Measurements from ENCODE around the gene LIFR. TPM values are rescaled to one million over a fixed set of nuclear protein-coding genes. Genes with fewer than 3 reads are reported as not detected.

Gene LIFR
- total RNA-seq, 1 donor from 2014 or later = 116 TPM

GRCh38 chr5:38509185-38509584 is 47.3 kb downstream of the LIFR start:
- DNase-seq (ENCODE audit: low spot score in 2 of 2) = no peak
- no peak for TF ChIP-seq CTCF (IDR thresholded peaks at IDR 0.05)
- Histone ChIP-seq H3K4me3 (no peak overlapping the region), H3K27ac (no peak overlapping the region), H3K36me3 (peaks cover 0 to 28% of the 10 kb centered on the region in 2 donors), H3K9me3 (no peaks in the 10 kb centered on the region), H3K27me3 (no peaks in the 10 kb centered on the region), H3K4me1 (no peaks in the 10 kb centered on the region)
- intact Hi-C loops (cut with DNase I) = no loop called here

- no peaks in the 10 kb centered on the region for H3K4me1 ChIP-seq
- intact Hi-C loops (cut with DNase I) = no loop called here
- no peak overlapping the region for H3K4me3 ChIP-seq
- DNase-seq (ENCODE audit: low spot score in 2 of 2) = no peak
- no peak for TF ChIP-seq CTCF (IDR thresholded peaks at IDR 0.05)
- peaks cover 6 to 18% of the 10 kb centered on the region in 2 donors for H3K36me3 ChIP-seq
- no peak overlapping the region for H3K27ac ChIP-seq
- no peaks in the 10 kb centered on the region for H3K27me3 ChIP-seq
- H3K9me3 ChIP-seq = no peaks in the 10 kb centered on the region
Observed at GRCh38 chr5:38506302-38506701, 50.1 kb downstream of the LIFR start.

- H3K27ac ChIP-seq = no peak overlapping the region
- no peaks in the 10 kb centered on the region for H3K27me3 ChIP-seq
- peaks cover 17 to 23% of the 10 kb centered on the region in 2 donors for H3K36me3 ChIP-seq
- DNase-seq (ENCODE audit: low spot score in 2 of 2) = no peak
- H3K9me3 ChIP-seq = no peaks in the 10 kb centered on the region
- TF ChIP-seq CTCF (IDR thresholded peaks at IDR 0.05) = no peak
- no peak overlapping the region for H3K4me3 ChIP-seq
- intact Hi-C loops (cut with DNase I) = no loop called here
- H3K4me1 ChIP-seq = no peaks in the 10 kb centered on the region
Observed at GRCh38 chr5:38500573-38501260, 55.7 kb downstream of the LIFR start.

GRCh38 chr5:38497946-38498345 is 58.5 kb downstream of the LIFR start:
- H3K4me1 ChIP-seq = no peaks in the 10 kb centered on the region
- peaks cover 26 to 38% of the 10 kb centered on the region in 2 donors for H3K36me3 ChIP-seq
- H3K27me3 ChIP-seq = no peaks in the 10 kb centered on the region
- TF ChIP-seq CTCF (IDR thresholded peaks at IDR 0.05) = peak in 1 of 3 experiments; percentile 33
- no peak overlapping the region for H3K4me3 ChIP-seq
- no peak for DNase-seq (ENCODE audit: low spot score in 2 of 2)
- no peak overlapping the region for H3K27ac ChIP-seq
- intact Hi-C loops (cut with DNase I) = loop anchor here (5.0 kb wide), 1 partner anchor 169 kb away; no protein-coding TSS in a partner anchor
- H3K9me3 ChIP-seq = no peaks in the 10 kb centered on the region

GRCh38 chr5:38494763-38495162 is 61.7 kb downstream of the LIFR start:
- H3K36me3 ChIP-seq = peaks cover 34 to 47% of the 10 kb centered on the region in 2 donors
- no peaks in the 10 kb centered on the region for H3K4me1 ChIP-seq
- no peak for TF ChIP-seq CTCF (IDR thresholded peaks at IDR 0.05)
- H3K27ac ChIP-seq = no peak overlapping the region
- H3K9me3 ChIP-seq = no peaks in the 10 kb centered on the region
- no peak overlapping the region for H3K4me3 ChIP-seq
- DNase-seq (ENCODE audit: low spot score in 2 of 2) = no peak
- intact Hi-C loops (cut with DNase I) = loop anchor here (5.0 kb wide), 1 partner anchor 173 kb away; no protein-coding TSS in a partner anchor
- no peaks in the 10 kb centered on the region for H3K27me3 ChIP-seq
